IPS DF 4.7 (cell line): ENCODE measurements around the gene PMF1.
"Not testable (repeated sequence)": the region's sequence is repeated elsewhere in the genome, so short reads cannot be mapped to it uniquely, and the experiment has no call there.

Source experiments
- DNase-seq: peaks from one replicate; pipeline ENCODE4 v3.0.0-alpha.2; 2013; ENCODE audit warnings: low spot score; ENCODE audit errors: extremely low read depth

PMF1 gene

GRCh38 chr1:156195853-156196252, 17.0 kb upstream of the PMF1 start:
- DNase-seq: no peak

GRCh38 chr1:156196445-156196844, 16.4 kb upstream of the PMF1 start:
- DNase-seq: no peak

- DNase-seq: no peak
These were observed 13.9 kb upstream of the PMF1 start for GRCh38 chr1:156198831-156199349.

- no peak for DNase-seq
These were observed 12.8 kb upstream of the PMF1 start for GRCh38 chr1:156200044-156200443.

GRCh38 chr1:156203331-156203730, 9.5 kb upstream of the PMF1 start:
- no peak for DNase-seq

- no peak for DNase-seq
These were observed 8.1 kb upstream of the PMF1 start for GRCh38 chr1:156204686-156205085.

- DNase-seq: no peak
These were observed 1.6 kb upstream of the PMF1 start for GRCh38 chr1:156211243-156211642.

GRCh38 chr1:156212130-156212529, 677 bp upstream of the PMF1 start:
- DNase-seq: no peak

GRCh38 chr1:156213644-156213966, 798 bp downstream of the PMF1 start:
- DNase-seq: no peak

- no peak for DNase-seq
These were observed 1.4 kb downstream of the PMF1 start for GRCh38 chr1:156214024-156214748.

GRCh38 chr1:156216361-156217086, 3.7 kb downstream of the PMF1 start:
- DNase-seq: not testable (repeated sequence)

- no peak for DNase-seq
These were observed 5.1 kb downstream of the PMF1 start for GRCh38 chr1:156217871-156218270.

GRCh38 chr1:156220226-156220625, 7.4 kb downstream of the PMF1 start:
- DNase-seq: no peak

GRCh38 chr1:156221986-156222692, 9.3 kb downstream of the PMF1 start:
- no peak for DNase-seq

GRCh38 chr1:156225677-156226014, 12.8 kb downstream of the PMF1 start:
- DNase-seq: no peak

- no peak for DNase-seq
These were observed 13.3 kb downstream of the PMF1 start for GRCh38 chr1:156226116-156226538.

- DNase-seq: no peak
These were observed 14.0 kb downstream of the PMF1 start for GRCh38 chr1:156226782-156227181.

GRCh38 chr1:156228501-156228900, 15.7 kb downstream of the PMF1 start:
- no peak for DNase-seq

- DNase-seq: no peak
These were observed 17.1 kb downstream of the PMF1 start for GRCh38 chr1:156229809-156230472.

- no peak for DNase-seq
These were observed 17.6 kb downstream of the PMF1 start for GRCh38 chr1:156230473-156230837.

- DNase-seq: no peak
These were observed 19.5 kb downstream of the PMF1 start for GRCh38 chr1:156232201-156232894.
